Measurements from ENCODE around the gene SIX2. TPM values are rescaled to one million over a fixed set of nuclear protein-coding genes. Genes with fewer than 3 reads are reported as not detected.
A peak's percentile ranks its signal among the peaks of the same experiment; 100 is the strongest.

Gene SIX2
- total RNA-seq, 2 experiments from 2014 or later: not detected

DNA sequence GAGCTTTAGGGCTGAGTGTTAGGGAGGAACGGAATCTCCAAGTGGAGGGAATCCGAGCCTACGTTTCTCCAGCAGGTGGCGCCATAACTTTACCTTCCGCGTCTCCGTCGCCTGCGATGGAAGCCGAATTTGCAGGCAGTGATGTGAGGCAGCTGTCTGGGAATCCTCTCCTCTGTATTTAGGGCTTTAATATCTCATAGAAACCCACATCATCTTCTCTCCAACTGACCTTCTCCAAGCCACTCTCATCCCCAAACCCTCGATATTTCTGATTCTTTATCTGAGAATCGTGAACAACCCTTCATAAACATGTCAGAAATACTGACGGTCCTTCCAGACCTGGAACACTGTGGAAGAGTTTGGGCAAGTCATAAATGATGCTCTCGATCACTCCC is 27.5 kb downstream of the SIX2 start:
- Histone ChIP-seq H3K4me3 (ENCODE audit: low read depth, low read length, poor library complexity, severe bottlenecking) (no peak overlapping the region), H3K4me2 (ENCODE audit: low read length) (0 out of 2 replicates have a peak overlapping the region, but pooled peaks have one; percentile 33), H3K4me1 (ENCODE audit: insufficient read depth, low read length, poor library complexity, severe bottlenecking) (peaks cover 21% of the 10 kb centered on the region), H2AFZ (ENCODE audit: low read length) (peak overlapping the region; percentile 84; the same call in 1 of the 2 replicates), H3K9me2 (ENCODE audit: insufficient read depth, low read length) (no peaks in the 10 kb centered on the region), H3K27ac (ENCODE audit: low read depth, low read length, poor library complexity, severe bottlenecking) (peak overlapping the region; percentile 37), H3K36me3 (ENCODE audit: insufficient read depth, low read length) (no peaks in the 10 kb centered on the region; the same call in 1 of the 2 replicates), H3K79me2 (ENCODE audit: insufficient read depth, low read depth, low read length) (no peaks in the 10 kb centered on the region), H3K9me3 (ENCODE audit: low read length) (peaks cover 4% of the 10 kb centered on the region; the same call in 1 of the 2 replicates), H4K20me1 (ENCODE audit: insufficient read depth, low read length) (no peaks in the 10 kb centered on the region)
- intact Hi-C loops (cut with micrococcal nuclease; ENCODE audit: unreplicated experiment): loop anchor here (1.0 to 10.0 kb wide), 4 partner anchors 243 to 661 kb away; no protein-coding TSS in a partner anchor
- TF ChIP-seq EZH2phosphoT487 (IDR thresholded peaks at IDR 0.05; ENCODE audit: borderline replicate concordance, low read depth, low read length): no peak
- TF ChIP-seq, protein P1, sequence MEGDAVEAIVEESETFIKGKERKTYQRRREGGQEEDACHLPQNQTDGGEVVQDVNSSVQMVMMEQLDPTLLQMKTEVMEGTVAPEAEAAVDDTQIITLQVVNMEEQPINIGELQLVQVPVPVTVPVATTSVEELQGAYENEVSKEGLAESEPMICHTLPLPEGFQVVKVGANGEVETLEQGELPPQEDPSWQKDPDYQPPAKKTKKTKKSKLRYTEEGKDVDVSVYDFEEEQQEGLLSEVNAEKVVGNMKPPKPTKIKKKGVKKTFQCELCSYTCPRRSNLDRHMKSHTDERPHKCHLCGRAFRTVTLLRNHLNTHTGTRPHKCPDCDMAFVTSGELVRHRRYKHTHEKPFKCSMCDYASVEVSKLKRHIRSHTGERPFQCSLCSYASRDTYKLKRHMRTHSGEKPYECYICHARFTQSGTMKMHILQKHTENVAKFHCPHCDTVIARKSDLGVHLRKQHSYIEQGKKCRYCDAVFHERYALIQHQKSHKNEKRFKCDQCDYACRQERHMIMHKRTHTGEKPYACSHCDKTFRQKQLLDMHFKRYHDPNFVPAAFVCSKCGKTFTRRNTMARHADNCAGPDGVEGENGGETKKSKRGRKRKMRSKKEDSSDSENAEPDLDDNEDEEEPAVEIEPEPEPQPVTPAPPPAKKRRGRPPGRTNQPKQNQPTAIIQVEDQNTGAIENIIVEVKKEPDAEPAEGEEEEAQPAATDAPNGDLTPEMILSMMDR (conservative IDR thresholded peaks at IDR 0.05; ENCODE audit: low read length): peak; percentile 96
- ChIA-PET POLR2A (interaction anchor here (2.7 kb wide), 1 partner anchor 512 kb away, joined by 18 read pairs; no protein-coding TSS in a partner anchor), CTCF (ENCODE audit: unreplicated experiment) (interaction anchor here (0.6 to 3.0 kb wide), 2 partner anchors 512 to 1591 kb away, joined by 3 to 19 read pairs; no protein-coding TSS in a partner anchor)
- DNase-seq (ENCODE audit: low spot score): peak; percentile 87
- BruUV-seq (replicated peaks): no TSS peak

GRCh38 chr2:44980751-44981713 is 28.2 kb downstream of the SIX2 start:
- CTCF ChIA-PET (ENCODE audit: unreplicated experiment): interaction anchor here (0.6 to 3.0 kb wide), 2 partner anchors 513 to 1592 kb away, joined by 3 to 19 read pairs; no protein-coding TSS in a partner anchor
- Histone ChIP-seq H3K27ac (ENCODE audit: low read depth, low read length, poor library complexity, severe bottlenecking) (no peak overlapping the region), H3K4me2 (ENCODE audit: low read length) (no peak overlapping the region), H3K9me3 (ENCODE audit: low read length) (no peaks in the 10 kb centered on the region), H3K9me2 (ENCODE audit: insufficient read depth, low read length) (no peaks in the 10 kb centered on the region), H2AFZ (ENCODE audit: low read length) (peak overlapping the region; percentile 84; the same call in 1 of the 2 replicates), H3K4me1 (ENCODE audit: insufficient read depth, low read length, poor library complexity, severe bottlenecking) (peaks cover 21% of the 10 kb centered on the region), H3K79me2 (ENCODE audit: insufficient read depth, low read depth, low read length) (no peaks in the 10 kb centered on the region), H3K4me3 (ENCODE audit: low read depth, low read length, poor library complexity, severe bottlenecking) (no peak overlapping the region), H4K20me1 (ENCODE audit: insufficient read depth, low read length) (no peaks in the 10 kb centered on the region), H3K36me3 (ENCODE audit: insufficient read depth, low read length) (no peaks in the 10 kb centered on the region)
- POLR2A ChIA-PET: interaction anchor here (0.7 to 2.7 kb wide), 2 partner anchors 10 to 513 kb away, joined by 3 to 18 read pairs; no protein-coding TSS in a partner anchor
- BruUV-seq (replicated peaks): no TSS peak
- no peak for DNase-seq (ENCODE audit: low spot score)
- TF ChIP-seq EZH2phosphoT487 (IDR thresholded peaks at IDR 0.05; ENCODE audit: borderline replicate concordance, low read depth, low read length): no peak
- TF ChIP-seq, protein P1 (conservative IDR thresholded peaks at IDR 0.05; ENCODE audit: low read length): no peak
- intact Hi-C loops (cut with micrococcal nuclease; ENCODE audit: unreplicated experiment): loop anchor here (1.0 to 10.0 kb wide), 3 partner anchors 244 to 661 kb away; no protein-coding TSS in a partner anchor
